VCaP (cell line): Measurements from ENCODE around the gene CCDC167.

Experiments used
- H3K27ac ChIP-seq: fragments of 450-650 bp; 2 replicates; pipeline ENCODE4 v1.5.1; 2017
- TF ChIP-seq, protein P1 (sequence below): fragments of 450-650 bp; conservative IDR thresholded peaks from 2 replicates; pipeline ENCODE4 v1.5.1; 2017; ENCODE audit warnings: mild to moderate bottlenecking, moderate library complexity

CCDC167 gene

DNA sequence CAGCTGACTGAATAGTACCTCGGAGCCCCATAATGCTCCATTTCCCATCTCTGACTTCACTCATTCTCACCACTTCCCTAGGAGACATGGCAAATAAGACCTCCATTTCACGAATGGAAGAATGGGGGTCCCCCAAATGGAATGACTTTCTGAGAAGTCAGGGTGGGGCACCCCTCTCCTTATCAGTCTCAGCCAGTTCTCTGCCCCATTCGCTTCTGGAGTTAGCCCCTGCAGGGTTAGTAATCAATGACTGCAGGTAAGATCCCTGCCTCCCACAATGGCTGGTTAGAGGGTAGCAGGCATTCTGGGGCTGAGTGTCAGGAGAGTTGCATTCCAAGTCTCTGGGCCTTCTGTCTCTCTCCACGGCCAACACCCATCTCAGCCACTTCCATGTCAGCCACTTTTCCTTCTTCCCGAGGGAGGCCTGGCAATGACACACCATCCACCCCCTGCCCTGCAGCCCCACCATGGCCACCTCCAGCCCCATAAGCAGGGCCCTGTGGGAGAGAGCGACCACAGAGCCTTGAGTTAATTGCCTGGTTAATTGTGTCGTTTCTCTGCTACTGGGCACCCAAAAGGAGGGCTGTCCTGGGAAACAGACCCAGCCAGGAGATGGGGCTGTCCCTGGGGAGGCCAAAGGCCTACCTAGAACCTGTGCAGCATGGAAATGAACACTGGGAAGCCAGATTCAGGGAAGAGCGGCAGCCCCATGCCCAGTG is 13.4 kb downstream of the CCDC167 start:
- H3K27ac ChIP-seq = no peak overlapping the region
- TF ChIP-seq, protein P1, sequence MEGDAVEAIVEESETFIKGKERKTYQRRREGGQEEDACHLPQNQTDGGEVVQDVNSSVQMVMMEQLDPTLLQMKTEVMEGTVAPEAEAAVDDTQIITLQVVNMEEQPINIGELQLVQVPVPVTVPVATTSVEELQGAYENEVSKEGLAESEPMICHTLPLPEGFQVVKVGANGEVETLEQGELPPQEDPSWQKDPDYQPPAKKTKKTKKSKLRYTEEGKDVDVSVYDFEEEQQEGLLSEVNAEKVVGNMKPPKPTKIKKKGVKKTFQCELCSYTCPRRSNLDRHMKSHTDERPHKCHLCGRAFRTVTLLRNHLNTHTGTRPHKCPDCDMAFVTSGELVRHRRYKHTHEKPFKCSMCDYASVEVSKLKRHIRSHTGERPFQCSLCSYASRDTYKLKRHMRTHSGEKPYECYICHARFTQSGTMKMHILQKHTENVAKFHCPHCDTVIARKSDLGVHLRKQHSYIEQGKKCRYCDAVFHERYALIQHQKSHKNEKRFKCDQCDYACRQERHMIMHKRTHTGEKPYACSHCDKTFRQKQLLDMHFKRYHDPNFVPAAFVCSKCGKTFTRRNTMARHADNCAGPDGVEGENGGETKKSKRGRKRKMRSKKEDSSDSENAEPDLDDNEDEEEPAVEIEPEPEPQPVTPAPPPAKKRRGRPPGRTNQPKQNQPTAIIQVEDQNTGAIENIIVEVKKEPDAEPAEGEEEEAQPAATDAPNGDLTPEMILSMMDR = no peak

DNA sequence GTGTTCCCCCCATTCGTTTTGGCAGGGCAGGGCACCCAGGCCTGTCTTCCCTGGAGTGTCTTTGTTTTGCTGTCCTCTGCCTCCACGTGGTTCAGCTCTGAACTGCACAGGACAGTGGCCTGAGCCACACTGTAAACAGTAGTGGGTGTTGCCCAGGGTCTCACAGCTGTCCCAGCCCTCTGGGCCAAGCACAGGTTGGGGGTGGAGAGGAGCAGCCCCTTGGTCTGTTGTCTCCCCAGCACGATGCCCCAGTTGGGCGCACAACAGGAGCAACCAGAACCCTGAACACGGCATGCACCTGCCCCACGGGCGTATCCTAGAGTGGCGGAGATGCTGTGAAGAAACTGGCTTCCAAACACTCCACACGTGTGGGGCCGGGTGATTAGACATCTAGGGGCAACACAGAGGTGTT is 14.4 kb downstream of the CCDC167 start:
- TF ChIP-seq, protein P1 = peak; percentile 28
- H3K27ac ChIP-seq = no peak overlapping the region

DNA sequence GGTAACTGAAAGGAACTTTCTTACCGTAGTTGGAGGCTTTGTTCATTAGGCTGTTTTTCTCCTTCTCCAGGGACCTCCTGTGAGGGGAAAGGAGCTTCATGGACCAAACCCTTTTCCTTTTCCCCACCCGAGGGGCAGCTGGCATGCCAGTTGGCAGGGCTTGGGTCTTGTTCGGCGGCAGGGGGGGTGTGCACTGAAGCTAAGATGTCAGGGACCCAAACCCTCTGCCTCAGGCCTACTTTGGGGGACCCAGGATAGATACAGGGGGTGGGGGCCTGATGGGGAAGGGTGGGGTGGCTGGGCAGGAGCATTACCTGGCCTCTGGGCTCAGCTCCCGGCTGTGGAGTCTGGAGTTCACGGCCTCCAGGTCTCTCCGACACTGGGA is 14.9 kb downstream of the CCDC167 start:
- no peak overlapping the region for H3K27ac ChIP-seq
- TF ChIP-seq, protein P1 = no peak

DNA sequence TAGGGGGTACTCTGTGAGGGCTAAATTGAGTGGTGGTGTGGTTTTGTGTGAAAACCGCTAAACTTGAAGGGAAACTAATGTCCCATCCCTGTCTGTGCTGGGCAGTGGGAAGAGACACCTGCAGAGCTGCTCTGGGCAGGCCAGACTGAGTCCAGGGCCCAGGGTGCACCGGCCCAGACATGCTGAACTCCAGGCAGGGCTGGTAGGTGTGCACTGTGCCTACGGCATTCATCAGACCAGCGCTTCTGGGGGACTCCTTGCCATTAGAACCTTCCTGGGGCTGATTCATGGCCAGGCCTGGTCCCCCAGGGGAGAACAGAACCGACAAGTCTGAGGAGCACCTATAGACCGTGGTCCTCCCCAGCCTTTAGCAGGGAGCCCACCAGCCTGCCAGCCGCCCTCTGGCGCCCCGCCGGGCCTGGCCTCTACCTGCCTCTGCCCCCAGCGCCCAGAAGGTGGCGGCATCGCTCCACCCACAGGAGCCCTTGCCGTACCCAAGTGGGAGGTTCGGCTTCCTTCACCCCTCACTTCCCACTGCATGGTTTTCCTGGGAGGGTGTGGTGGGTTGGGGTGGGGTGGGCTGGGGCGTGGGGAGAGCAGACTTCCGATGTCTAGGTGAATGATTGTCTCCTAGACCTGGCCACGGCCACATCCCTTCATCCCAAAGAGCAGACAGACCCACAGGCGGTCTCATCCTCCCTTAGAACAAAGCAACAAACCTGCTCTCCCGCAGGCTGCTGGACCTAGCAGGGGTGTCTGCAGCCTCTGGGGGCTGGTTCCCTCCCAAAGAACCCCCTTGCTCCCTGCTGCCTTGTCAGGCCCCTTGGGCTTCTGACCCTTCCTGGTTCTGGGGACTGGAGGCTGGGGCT is 15.5 kb downstream of the CCDC167 start:
- TF ChIP-seq, protein P1 = peak; percentile 93
- H3K27ac ChIP-seq = no peak overlapping the region

DNA sequence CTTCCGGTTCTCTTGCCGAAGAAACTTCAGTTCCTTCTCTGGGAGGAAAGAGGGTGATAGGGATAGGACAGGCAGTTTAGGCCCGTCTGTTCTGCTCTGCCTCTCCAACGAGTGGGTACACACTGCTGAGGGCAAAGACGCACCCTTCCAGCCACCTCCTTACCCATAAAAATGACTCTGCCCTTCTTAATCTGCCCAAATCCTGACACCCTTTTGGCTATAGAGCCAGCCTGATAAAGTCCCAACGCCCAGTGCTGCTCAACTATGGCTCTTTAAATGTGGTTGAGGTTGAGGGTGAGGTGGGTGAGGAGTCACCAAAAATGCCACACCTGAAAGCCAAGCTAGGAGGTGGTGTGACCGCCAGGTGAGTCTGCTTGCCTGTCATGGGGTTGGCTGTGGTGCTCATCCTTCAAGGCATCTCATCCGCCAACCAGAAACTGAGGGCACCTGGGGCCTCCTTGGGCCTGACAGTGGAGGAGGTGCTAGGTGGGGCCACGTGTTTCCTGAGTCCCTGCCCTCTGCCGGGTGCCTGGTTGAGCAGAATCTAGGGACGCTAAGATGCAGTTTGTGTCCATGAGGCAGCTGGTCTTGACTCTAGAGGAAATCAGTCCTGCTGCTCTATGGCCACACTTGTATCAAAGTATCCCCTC is 16.3 kb downstream of the CCDC167 start:
- TF ChIP-seq, protein P1 = no peak
- H3K27ac ChIP-seq = no peak overlapping the region

DNA sequence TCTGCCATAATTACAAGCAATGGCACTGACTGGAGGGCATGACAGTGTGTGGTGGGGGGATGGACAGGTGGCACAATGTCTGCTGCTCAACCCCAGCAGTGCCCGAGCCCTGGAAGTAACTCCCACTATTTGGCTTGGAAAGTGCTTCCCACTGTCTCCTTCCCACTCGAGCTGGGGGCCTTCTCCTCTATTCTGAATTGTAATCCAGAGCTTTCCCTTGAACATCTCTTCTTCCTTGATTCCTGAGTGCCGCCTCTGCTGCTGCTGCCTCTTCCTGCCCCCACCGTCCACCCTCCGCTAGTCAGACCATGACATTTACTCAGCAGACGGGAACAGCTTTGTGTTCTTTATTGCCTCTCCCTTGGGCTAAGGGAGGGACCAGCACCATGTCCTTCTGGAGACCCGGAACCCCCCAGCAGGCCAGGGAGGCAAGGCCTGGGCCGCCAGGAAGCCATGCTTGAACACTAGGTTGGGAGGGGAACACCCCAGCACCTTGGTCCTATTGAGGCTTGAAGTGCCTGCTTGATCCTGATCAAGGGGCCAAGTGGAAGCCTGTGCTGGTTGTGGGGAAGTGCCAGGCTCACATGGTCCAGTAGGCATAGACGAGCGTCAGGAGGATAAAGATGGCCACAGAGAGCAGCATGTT is 17.0 kb downstream of the CCDC167 start:
- H3K27ac ChIP-seq = no peak overlapping the region
- TF ChIP-seq, protein P1 = no peak
